Keratinocyte (primary cell): ENCODE results near the gene RPL7L1. TPM values are rescaled to one million over a fixed set of nuclear protein-coding genes. Genes with fewer than 3 reads are reported as not detected.

Source experiments
- DNase-seq: peaks from one replicate; pipeline ENCODE4 v3.0.0-alpha.2; 2011; ENCODE audit warnings: low read depth, missing footprints, low spot score
- FAIRE-seq: peaks from 2 replicates; lab custom pipeline; 2011; peaks lifted over from hg19 to GRCh38; lab: Jason Lieb, UNC
- H2AFZ ChIP-seq: 2 replicates; pipeline ENCODE4 v1.6.0; 2012; ENCODE audit warnings: low read length, control low read depth, inconsistent platforms; ENCODE audit not compliant: control insufficient read depth
- H3K27ac ChIP-seq: 2 replicates; pipeline ENCODE4 v1.5.1; 2011; ENCODE audit warnings: low read length; ENCODE audit not compliant: control insufficient read depth, insufficient read depth
- H3K27me3 ChIP-seq: 3 replicates; pipeline ENCODE4 v1.6.0; 2011; ENCODE audit warnings: low read length; ENCODE audit not compliant: control insufficient read depth, insufficient read depth; ENCODE audit errors: extremely low read depth
- H3K36me3 ChIP-seq, 2 experiments: 2 replicates in 1 of 2; 3 replicates in 1 of 2; pipeline ENCODE4 v1.5.1; 2011; ENCODE audit warnings: low read length in 2 of 2, mild to moderate bottlenecking in 1 of 2; ENCODE audit not compliant: control insufficient read depth in 2 of 2, insufficient read depth in 2 of 2; ENCODE audit errors: extremely low read depth in 1 of 2
- H3K4me1 ChIP-seq: 3 replicates; pipeline ENCODE4 v1.5.1; 2011; ENCODE audit warnings: low read length; ENCODE audit not compliant: control insufficient read depth, insufficient read depth; ENCODE audit errors: extremely low read depth
- H3K4me2 ChIP-seq: 3 replicates; pipeline ENCODE4 v1.6.0; 2011; ENCODE audit warnings: low read depth, low read length; ENCODE audit not compliant: control insufficient read depth, insufficient read depth; ENCODE audit errors: extremely low read depth
- H3K4me3 ChIP-seq, 3 experiments: fragments of 200-600 bp in 1 of 3; sonication (generic) in 1 of 3; 2 replicates in 2 of 3; 3 replicates in 1 of 3; pipeline ENCODE4 v1.5.1; 2011 to 2016; ENCODE audit warnings: low read length in 3 of 3, mild to moderate bottlenecking in 3 of 3, control low read depth in 2 of 3, inconsistent platforms in 1 of 3, low read depth in 1 of 3, mixed read lengths in 1 of 3, mixed run types in 1 of 3, moderate library complexity in 1 of 3; ENCODE audit not compliant: control insufficient read depth in 2 of 3, insufficient read depth in 2 of 3; ENCODE audit errors: extremely low read depth in 1 of 3
- H3K79me2 ChIP-seq: 2 replicates; pipeline ENCODE4 v1.6.0; 2012; ENCODE audit warnings: low read length; ENCODE audit not compliant: control insufficient read depth, insufficient read depth
- H3K9ac ChIP-seq: 3 replicates; pipeline ENCODE4 v1.6.0; 2011; ENCODE audit warnings: low read length; ENCODE audit not compliant: control insufficient read depth, insufficient read depth; ENCODE audit errors: extremely low read depth
- H3K9me1 ChIP-seq: 3 replicates; pipeline ENCODE4 v1.6.0; 2011; ENCODE audit warnings: low read length; ENCODE audit not compliant: control insufficient read depth, insufficient read depth; ENCODE audit errors: extremely low read depth
- H3K9me3 ChIP-seq: 2 replicates; pipeline ENCODE4 v1.5.1; 2012; ENCODE audit warnings: low read depth, low read length; ENCODE audit not compliant: control insufficient read depth
- H4K20me1 ChIP-seq: 3 replicates; pipeline ENCODE4 v1.6.0; 2011; ENCODE audit warnings: low read length; ENCODE audit not compliant: control insufficient read depth, insufficient read depth; ENCODE audit errors: extremely low read depth
- EZH2 ChIP-seq: IDR thresholded peaks from one replicate; pipeline ENCODE4 v1.6.1; 2012; ENCODE audit warnings: inconsistent platforms, mild to moderate bottlenecking, low read length, moderate library complexity
- dilution Hi-C: fragments of 300-500 bp; cut with MboI; formaldehyde crosslinking; loops from one replicate; pipeline ENCODE4 v1.7.0; 2020; ENCODE audit warnings: low sequenced_read_pairs; ENCODE audit not compliant: extremely low pct_ligation_motif_present
- polyA plus RNA-seq, 5 experiments: library from polyadenylated mRNA; depleted of rRNA in 3 of 5; stranded (reverse) in 3 of 5; stranded (forward) in 1 of 5; unstranded in 1 of 5; fragments of >200 nt; gene quantifications; 1 replicate in 1 of 5; 2 replicates in 3 of 5; 3 replicates in 1 of 5; pipeline versions ENCODE4 v1.2.1 to v1.2.3, GENCODE V29; 2011 to 2012; ENCODE audit warnings: missing spikeins in 2 of 5, low read depth in 1 of 5, low replicate concordance in 1 of 5
- TF ChIP-seq, protein P1 (sequence below), 3 experiments: IDR thresholded peaks in 1 of 3; conservative IDR thresholded peaks in 1 of 3; optimal IDR thresholded peaks in 1 of 3; 2 replicates in 2 of 3; 3 replicates in 1 of 3; pipeline versions ENCODE3 to v1.5.1; 2011; ENCODE audit warnings: low read length in 3 of 3, mild to moderate bottlenecking in 3 of 3, moderate library complexity in 2 of 3, control low read depth in 1 of 3, inconsistent platforms in 1 of 3; ENCODE audit not compliant: insufficient read depth in 2 of 3; ENCODE audit errors: extremely low read depth in 1 of 3

RPL7L1 gene
- polyA plus RNA-seq, 1 donor (not counting 4 experiments of a cell fraction or from before 2014, with no cell fraction given) = 76.8 TPM

DNA sequence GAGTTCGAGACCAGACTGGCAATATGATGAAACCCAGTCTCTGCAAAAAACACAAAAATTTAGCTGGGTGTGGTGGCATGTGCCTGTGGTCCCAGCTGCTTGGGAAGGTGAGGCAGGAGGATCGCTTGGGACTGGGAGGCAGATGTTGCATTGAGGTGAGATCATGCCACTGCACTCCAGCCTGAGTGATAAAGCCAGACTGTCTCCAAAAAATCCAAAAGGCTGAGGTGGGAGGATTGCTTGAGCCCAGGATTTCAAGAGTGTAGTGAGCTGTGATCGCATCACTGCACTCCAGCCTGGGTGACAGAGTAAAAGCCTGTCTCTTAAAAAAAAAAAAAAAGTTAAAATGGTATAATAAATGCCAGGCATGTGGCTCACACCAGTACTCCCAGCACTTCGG lies 35.1 kb downstream of the RPL7L1 start:
- Histone ChIP-seq H3K4me3 (no peak overlapping the region), H3K36me3 (no peaks in the 10 kb centered on the region), H3K9me3 (no peaks in the 10 kb centered on the region), H2AFZ (no peak overlapping the region), H3K79me2 (no peaks in the 10 kb centered on the region), H3K4me1 (peaks cover under 1% of the 10 kb centered on the region), H3K27ac (no peak overlapping the region), H3K9ac (no peak overlapping the region), H3K9me1 (no peaks in the 10 kb centered on the region), H3K27me3 (peaks cover 4% of the 10 kb centered on the region), H4K20me1 (no peaks in the 10 kb centered on the region), H3K4me2 (no peak overlapping the region)
- DNase-seq = no peak
- TF ChIP-seq EZH2 = no peak
- TF ChIP-seq, protein P1, sequence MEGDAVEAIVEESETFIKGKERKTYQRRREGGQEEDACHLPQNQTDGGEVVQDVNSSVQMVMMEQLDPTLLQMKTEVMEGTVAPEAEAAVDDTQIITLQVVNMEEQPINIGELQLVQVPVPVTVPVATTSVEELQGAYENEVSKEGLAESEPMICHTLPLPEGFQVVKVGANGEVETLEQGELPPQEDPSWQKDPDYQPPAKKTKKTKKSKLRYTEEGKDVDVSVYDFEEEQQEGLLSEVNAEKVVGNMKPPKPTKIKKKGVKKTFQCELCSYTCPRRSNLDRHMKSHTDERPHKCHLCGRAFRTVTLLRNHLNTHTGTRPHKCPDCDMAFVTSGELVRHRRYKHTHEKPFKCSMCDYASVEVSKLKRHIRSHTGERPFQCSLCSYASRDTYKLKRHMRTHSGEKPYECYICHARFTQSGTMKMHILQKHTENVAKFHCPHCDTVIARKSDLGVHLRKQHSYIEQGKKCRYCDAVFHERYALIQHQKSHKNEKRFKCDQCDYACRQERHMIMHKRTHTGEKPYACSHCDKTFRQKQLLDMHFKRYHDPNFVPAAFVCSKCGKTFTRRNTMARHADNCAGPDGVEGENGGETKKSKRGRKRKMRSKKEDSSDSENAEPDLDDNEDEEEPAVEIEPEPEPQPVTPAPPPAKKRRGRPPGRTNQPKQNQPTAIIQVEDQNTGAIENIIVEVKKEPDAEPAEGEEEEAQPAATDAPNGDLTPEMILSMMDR (optimal IDR thresholded peaks at IDR 0.05 in 1 of 3, IDR thresholded peaks at IDR 0.05 in 1 of 3, conservative IDR thresholded peaks at IDR 0.05 in 1 of 3; ENCODE audit: extremely low read depth in 1 of 3, insufficient read depth in 2 of 3, low read length in 3 of 3) = no peak
- FAIRE-seq = no peak
- dilution Hi-C loops = no loop called here

DNA sequence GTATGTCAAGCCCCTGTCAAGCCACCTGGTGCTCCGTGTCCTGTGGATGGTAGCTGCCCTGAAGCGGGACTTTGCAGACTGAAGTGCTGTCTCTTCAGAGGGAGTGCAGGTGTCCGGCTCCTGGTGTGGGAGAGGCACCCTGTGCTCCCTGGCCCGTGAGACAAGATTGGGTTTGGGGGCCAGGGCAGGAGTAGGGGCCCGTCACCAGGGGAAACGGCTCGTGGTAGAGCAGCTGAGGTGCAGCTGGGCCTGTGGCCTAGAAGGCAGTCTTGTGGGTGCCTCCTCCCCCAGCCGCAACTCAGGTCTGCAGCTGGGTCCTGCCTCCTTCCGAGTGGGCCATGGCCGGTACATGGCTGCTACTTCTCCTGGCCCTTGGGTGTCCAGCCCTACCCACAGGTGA lies 36.3 kb downstream of the RPL7L1 start, which contains the start of gene PTCRA:
PTCRA (plus strand) TSS at position 322 of the 400 bp plus-strand sequence; CDS start at position 339, 17 bp downstream.
- FAIRE-seq (no peak), DNase-seq (no peak)
- dilution Hi-C loops = no loop called here
- TF ChIP-seq EZH2 = no peak
- TF ChIP-seq, protein P1 (optimal IDR thresholded peaks at IDR 0.05 in 1 of 3, IDR thresholded peaks at IDR 0.05 in 1 of 3, conservative IDR thresholded peaks at IDR 0.05 in 1 of 3; ENCODE audit: extremely low read depth in 1 of 3, insufficient read depth in 2 of 3, low read length in 3 of 3) = no peak
- Histone ChIP-seq H3K4me1 (peaks cover 3% of the 10 kb centered on the region), H3K36me3 (no peaks in the 10 kb centered on the region), H4K20me1 (no peaks in the 10 kb centered on the region), H3K27ac (no peak within 1 kb of the TSS), H3K4me2 (no peak within 1 kb of the TSS), H3K9me1 (no peaks in the 10 kb centered on the region), H2AFZ (no peak within 1 kb of the TSS), H3K4me3 (no peak within 1 kb of the TSS), H3K27me3 (peaks cover 4% of the 10 kb centered on the region), H3K9me3 (no peaks in the 10 kb centered on the region), H3K9ac (no peak within 1 kb of the TSS), H3K79me2 (no peaks in the 10 kb centered on the region)
